ENCODE measurements around the gene CASP4. TPM values are rescaled to one million over a fixed set of nuclear protein-coding genes. Genes with fewer than 3 reads are reported as not detected.

CASP4 gene
- total RNA-seq, 1 experiment from 2014 or later: 0.31 TPM

- in situ Hi-C loops (cut with HindIII; ENCODE audit: low sequenced_read_pairs): no loop called here
- no peak for DNase-seq (ENCODE audit: low spot score)
These were observed 69.1 kb downstream of the CASP4 start for GRCh38 chr11:104899226-104899625.

- DNase-seq (ENCODE audit: low spot score): no peak
- in situ Hi-C loops (cut with HindIII; ENCODE audit: low sequenced_read_pairs): no loop called here
These were observed 69.7 kb downstream of the CASP4 start for GRCh38 chr11:104898685-104899013.

- DNase-seq (ENCODE audit: low spot score): peak; percentile 90
- in situ Hi-C loops (cut with HindIII; ENCODE audit: low sequenced_read_pairs): no loop called here
These were observed 70.3 kb downstream of the CASP4 start, which contains the start of gene CASP12 for GRCh38 chr11:104897891-104898684. CASP12 (minus strand) TSS chr11:104898460.

- DNase-seq (ENCODE audit: low spot score): no peak
- in situ Hi-C loops (cut with HindIII; ENCODE audit: low sequenced_read_pairs): no loop called here
These were observed 72.7 kb downstream of the CASP4 start for GRCh38 chr11:104895634-104896033.

GRCh38 chr11:104893876-104894275 lies 74.5 kb downstream of the CASP4 start:
- DNase-seq (ENCODE audit: low spot score): no peak
- in situ Hi-C loops (cut with HindIII; ENCODE audit: low sequenced_read_pairs): no loop called here

Other genes starting within 250 kb of the CASP4 start
- gene CASP12, start 70.1 kb downstream of the CASP4 start, total RNA-seq (2014; rRNA removed; shearing (Covaris generic)): not detected in 2 replicates
- gene CASP5, start 54.6 kb upstream of the CASP4 start, total RNA-seq (2014; rRNA removed; shearing (Covaris generic)): not detected in 2 replicates
- not detected in 2 replicates for gene CASP1, start 66.6 kb upstream of the CASP4 start, total RNA-seq (2014; rRNA removed; shearing (Covaris generic))
- not detected in 2 replicates for gene CARD16, start 76.8 kb upstream of the CASP4 start, total RNA-seq (2014; rRNA removed; shearing (Covaris generic))
- not detected in 2 replicates for gene CARD18, start 171.2 kb upstream of the CASP4 start, total RNA-seq (2014; rRNA removed; shearing (Covaris generic))

Measured in G401 (cell line).